Stomach (tissue), 9 donors: ENCODE results near the gene CASP3. TPM values are rescaled to one million over a fixed set of nuclear protein-coding genes. Genes with fewer than 3 reads are reported as not detected.

Experiments used
- DNase-seq, 2 donors: peaks; one replicate each; pipeline versions ENCODE4 v3.0.0 to v3.0.0-alpha.2; 2013 to 2019
- H3K27ac ChIP-seq, 5 donors: fragments of 200-600 bp in 4 of 5; sonication (generic) in 4 of 5; one replicate each; pipeline ENCODE4 v1.5.1; 2013 to 2019; ENCODE audit warnings: mild to moderate bottlenecking in 1 of 5, moderate library complexity in 1 of 5
- H3K27me3 ChIP-seq, 3 donors: fragments of 200-600 bp; sonication (generic); one replicate each; pipeline ENCODE4 v1.5.1; 2017 to 2019; ENCODE audit warnings: mixed run types in 1 of 3
- H3K36me3 ChIP-seq, 4 donors: fragments of 200-600 bp; sonication (generic); 1 replicate in 3 of 4; 2 replicates in 1 of 4; pipeline ENCODE4 v1.5.1; 2016 to 2019
- H3K4me1 ChIP-seq, 4 donors: fragments of 200-600 bp; sonication (generic); one replicate each; pipeline ENCODE4 v1.5.1; 2016 to 2019
- H3K4me3 ChIP-seq, 4 donors: fragments of 200-600 bp; sonication (generic) in 3 of 4; one replicate each; pipeline ENCODE4 v1.5.1; 2016 to 2019; ENCODE audit warnings: mild to moderate bottlenecking in 1 of 4
- H3K9me3 ChIP-seq, 4 donors: fragments of 200-600 bp; sonication (generic); one replicate each; pipeline ENCODE4 v1.5.1; 2016 to 2019
- EP300 ChIP-seq: sonication (generic); formaldehyde crosslinking; IDR thresholded peaks from one replicate; pipeline ENCODE4 v1.6.1; 2017; ENCODE audit warnings: antibody characterized with exemption
- POLR2A ChIP-seq, 4 donors: fragments of 450-650 bp; IDR thresholded peaks; one replicate each; pipeline ENCODE4 v1.6.1; 2016; ENCODE audit warnings: antibody characterized with exemption in 4 of 4, control low read depth in 2 of 4, mild to moderate bottlenecking in 1 of 4, moderate library complexity in 1 of 4
- POLR2AphosphoS5 ChIP-seq, 3 donors: sonication (generic); formaldehyde crosslinking; IDR thresholded peaks; one replicate each; pipeline ENCODE4 v1.6.1; 2016; ENCODE audit warnings: antibody characterized with exemption in 3 of 3
- WGBS, 5 donors: extraction: QIAGEN DNeasy Blood & Tissue Kit in 3 of 5; methylation state at CpG; one replicate each; pipeline versions ENCODE4 v1.1.5 to v1.1.7; 2013 to 2018; 5-methylcytosine and 5-hydroxymethylcytosine counted together
- intact Hi-C: fragments of 100-400 bp; cut with DNase I; formaldehyde crosslinking; loops from one replicate; pipeline ENCODE4 v1.15.1; 2023; ENCODE audit warnings: low total_unique reads
- polyA plus RNA-seq, 3 donors: library from polyadenylated mRNA; stranded (reverse); fragments of 200-250 nt; gene quantifications; one replicate each; pipeline ENCODE4 v1.2.3, GENCODE V29; 2013
- total RNA-seq, 5 donors: library from RNA; depleted of rRNA; stranded (reverse); fragments of >200 nt; gene quantifications; one replicate each; pipeline versions ENCODE4 v1.1.0 to v1.2.3, GENCODE V29; 2014 to 2016
- TF ChIP-seq, protein P1 (sequence below), 7 experiments: fragments of 450-650 bp in 4 of 7; fragments of 200-600 bp in 3 of 7; sonication (generic) in 3 of 7; IDR thresholded peaks; one replicate each; pipeline ENCODE4 v1.5.1; 2016 to 2019; ENCODE audit warnings: antibody characterized with exemption in 7 of 7, control low read depth in 2 of 7, mild to moderate bottlenecking in 1 of 7
- donor health status: healthy with polysubstance abuse.
- donor health status: Bipolar disorder and iron deficiency.
- donor health status: healthy.

CASP3 gene
- total and polyA plus RNA-seq, 8 donors, result 12.5 to 52.5 (median 18.8) TPM

DNA sequence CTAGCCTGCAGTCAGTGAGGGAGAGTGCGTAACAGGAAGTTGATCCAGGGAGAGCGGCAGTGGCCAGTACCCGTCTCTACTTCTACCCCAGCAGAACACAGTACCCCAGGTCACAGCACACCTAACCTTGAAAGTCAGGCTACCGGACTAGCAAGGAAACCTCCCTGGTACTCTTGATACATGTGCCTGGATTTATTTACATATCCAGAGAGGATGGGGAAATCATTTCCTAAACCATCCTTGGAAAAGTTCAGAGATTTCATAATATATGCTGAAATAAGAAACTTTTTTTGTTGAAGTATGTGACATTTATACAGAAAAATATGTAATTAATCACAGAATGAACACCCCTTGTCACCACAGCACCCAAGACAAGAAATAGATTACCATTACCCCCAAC lies 24.8 kb upstream of the CASP3 start:
- H3K36me3 ChIP-seq, result peaks cover 6 to 57% (median 42%) of the 10 kb centered on the region in 4 donors

DNA sequence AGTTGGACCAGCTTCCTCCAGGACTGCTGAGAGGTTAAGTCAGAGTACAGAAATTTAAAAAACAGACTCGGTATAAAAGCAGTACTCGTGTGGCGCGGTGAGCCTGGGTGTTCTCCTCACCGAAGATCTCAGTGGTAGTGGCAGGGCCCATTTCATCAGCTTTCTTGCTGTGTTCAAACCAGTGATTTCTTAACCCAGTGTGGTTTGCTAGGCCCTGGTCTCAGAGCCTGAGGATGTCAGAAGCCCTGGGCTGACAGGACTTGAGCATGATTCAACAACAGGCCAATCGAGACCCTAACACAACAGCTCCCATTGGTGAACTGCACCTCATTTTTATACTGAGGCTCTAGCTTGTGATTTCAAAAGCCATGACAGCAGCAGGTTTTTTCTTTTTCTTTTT lies 23.5 kb upstream of the CASP3 start:
- no peak overlapping the region for H3K4me3 ChIP-seq
- peaks cover 0 to 22% (median 11%) of the 10 kb centered on the region in 4 donors for H3K4me1 ChIP-seq
- no peaks in the 10 kb centered on the region for H3K9me3 ChIP-seq
- intact Hi-C loops, result no loop called here
- TF ChIP-seq POLR2AphosphoS5 (IDR thresholded peaks at IDR 0.05), result no peak
- no peak for TF ChIP-seq EP300
- no peak for TF ChIP-seq POLR2A (IDR thresholded peaks at IDR 0.05)
- TF ChIP-seq, protein P1, sequence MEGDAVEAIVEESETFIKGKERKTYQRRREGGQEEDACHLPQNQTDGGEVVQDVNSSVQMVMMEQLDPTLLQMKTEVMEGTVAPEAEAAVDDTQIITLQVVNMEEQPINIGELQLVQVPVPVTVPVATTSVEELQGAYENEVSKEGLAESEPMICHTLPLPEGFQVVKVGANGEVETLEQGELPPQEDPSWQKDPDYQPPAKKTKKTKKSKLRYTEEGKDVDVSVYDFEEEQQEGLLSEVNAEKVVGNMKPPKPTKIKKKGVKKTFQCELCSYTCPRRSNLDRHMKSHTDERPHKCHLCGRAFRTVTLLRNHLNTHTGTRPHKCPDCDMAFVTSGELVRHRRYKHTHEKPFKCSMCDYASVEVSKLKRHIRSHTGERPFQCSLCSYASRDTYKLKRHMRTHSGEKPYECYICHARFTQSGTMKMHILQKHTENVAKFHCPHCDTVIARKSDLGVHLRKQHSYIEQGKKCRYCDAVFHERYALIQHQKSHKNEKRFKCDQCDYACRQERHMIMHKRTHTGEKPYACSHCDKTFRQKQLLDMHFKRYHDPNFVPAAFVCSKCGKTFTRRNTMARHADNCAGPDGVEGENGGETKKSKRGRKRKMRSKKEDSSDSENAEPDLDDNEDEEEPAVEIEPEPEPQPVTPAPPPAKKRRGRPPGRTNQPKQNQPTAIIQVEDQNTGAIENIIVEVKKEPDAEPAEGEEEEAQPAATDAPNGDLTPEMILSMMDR (IDR thresholded peaks at IDR 0.05), result no peak
- peaks cover 12 to 70% (median 51%) of the 10 kb centered on the region in 4 donors for H3K36me3 ChIP-seq
- DNase-seq, result no peak
- H3K27ac ChIP-seq, result no peak overlapping the region
- no peaks in the 10 kb centered on the region for H3K27me3 ChIP-seq
- 92 to 97% (median 95%) methylated on average over 6 of the region's 6 CpGs for WGBS, 5 donors

More for the DNA sequence above, 24.8 kb upstream of the CASP3 start:
- Histone ChIP-seq H3K9me3 (no peaks in the 10 kb centered on the region), H3K4me1 (peaks cover 0 to 12% (median 8%) of the 10 kb centered on the region in 4 donors), H3K27me3 (no peaks in the 10 kb centered on the region), H3K27ac (no peak overlapping the region), H3K4me3 (no peak overlapping the region)
- WGBS, 5 donors, result 84 to 97% (median 95%) methylated on average over 4 of the region's 4 CpGs
- DNase-seq, result no peak
- intact Hi-C loops, result no loop called here
- TF ChIP-seq EP300 (no peak), POLR2A (IDR thresholded peaks at IDR 0.05) (no peak), POLR2AphosphoS5 (IDR thresholded peaks at IDR 0.05) (no peak)
- TF ChIP-seq, protein P1 (IDR thresholded peaks at IDR 0.05), result no peak

DNA sequence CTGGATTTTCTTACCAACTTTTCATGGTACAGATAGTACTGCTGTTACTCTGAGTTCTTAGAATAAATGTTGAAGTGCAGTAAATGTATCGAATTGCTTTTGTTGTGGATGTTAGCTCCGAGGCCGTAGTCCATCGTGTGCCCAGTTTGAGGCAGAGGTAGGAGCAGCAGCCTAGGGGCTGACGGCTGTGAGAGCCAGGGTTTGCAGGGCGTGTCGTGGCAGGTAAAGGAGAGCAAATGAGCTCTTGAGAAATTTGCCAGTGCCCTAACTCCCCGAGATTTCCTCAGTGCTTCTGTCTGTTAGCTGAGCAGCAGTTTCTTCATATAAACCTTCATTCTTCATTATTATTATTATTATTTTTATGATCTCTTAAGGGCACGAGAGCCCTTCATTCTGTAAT lies 21.9 kb upstream of the CASP3 start:
- WGBS, 5 donors, result 37 to 59% (median 55%) methylated on average over 9 of the region's 9 CpGs
- TF ChIP-seq POLR2AphosphoS5 (IDR thresholded peaks at IDR 0.05) (no peak), EP300 (no peak), POLR2A (IDR thresholded peaks at IDR 0.05) (no peak)
- TF ChIP-seq, protein P1 (IDR thresholded peaks at IDR 0.05), result no peak
- peak; percentile 16 to 39 for DNase-seq
- H3K4me1 ChIP-seq, result peaks cover 3 to 31% (median 16%) of the 10 kb centered on the region in 4 donors
- H3K27me3 ChIP-seq, result no peaks in the 10 kb centered on the region
- peaks cover 12 to 85% (median 58%) of the 10 kb centered on the region in 4 donors for H3K36me3 ChIP-seq
- no peaks in the 10 kb centered on the region for H3K9me3 ChIP-seq
- intact Hi-C loops, result no loop called here
- H3K4me3 ChIP-seq, result no peak overlapping the region
- no peak overlapping the region for H3K27ac ChIP-seq

DNA sequence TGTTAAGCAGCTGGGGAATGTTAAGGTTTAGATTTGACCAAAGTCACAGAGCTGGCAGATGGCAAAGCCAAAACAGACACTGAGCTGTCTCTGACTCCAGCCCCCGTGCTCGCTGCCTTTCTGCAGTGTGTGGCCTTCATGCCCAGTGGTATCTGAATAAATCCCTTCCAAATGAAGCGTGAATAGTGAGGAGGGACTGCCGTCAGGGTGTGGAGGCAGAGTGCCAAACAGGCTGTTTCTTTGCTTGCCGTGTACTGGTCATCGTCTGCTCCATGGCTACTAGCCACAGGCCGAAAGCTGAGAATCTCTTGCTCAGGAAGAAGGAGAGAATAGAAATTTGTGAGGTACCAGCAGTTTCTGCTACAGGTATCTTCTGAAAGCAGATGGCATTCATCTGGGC lies 20.0 kb upstream of the CASP3 start:
- Histone ChIP-seq H3K27ac (peak overlapping the region in 2 of 5 donors; percentile 15 to 56), H3K4me3 (no peak overlapping the region), H3K4me1 (peaks cover 3 to 31% (median 17%) of the 10 kb centered on the region in 4 donors), H3K36me3 (peaks cover 12 to 85% (median 54%) of the 10 kb centered on the region in 4 donors), H3K9me3 (no peaks in the 10 kb centered on the region), H3K27me3 (no peaks in the 10 kb centered on the region)
- intact Hi-C loops, result no loop called here
- TF ChIP-seq EP300, result no peak
- TF ChIP-seq POLR2AphosphoS5 (IDR thresholded peaks at IDR 0.05), result no peak
- TF ChIP-seq, protein P1 (IDR thresholded peaks at IDR 0.05), result no peak
- no peak for DNase-seq
- 58 to 81% (median 63%) methylated on average over 7 of the region's 7 CpGs for WGBS, 5 donors
